A549 (cell line): ENCODE results near the gene IFIT1.

ENCODE experiments used
- CEBPB ChIP-seq, 2 experiments: fragments of >200 bp in 1 of 2; sonication (Bioruptor Twin) in 1 of 2; formaldehyde crosslinking in 1 of 2; IDR thresholded peaks; 2 replicates each; pipeline ENCODE4 v1.6.1; 2012 to 2016
- EP300 ChIP-seq, 2 experiments: fragments of >200 bp; sonication (Bioruptor Twin); formaldehyde crosslinking; IDR thresholded peaks; 2 replicates in 1 of 2; 3 replicates in 1 of 2; pipeline ENCODE4 v1.6.1; 2016 to 2017
- POLR2A ChIP-seq: IDR thresholded peaks from 2 replicates; pipeline ENCODE4 v1.6.1; 2012; ENCODE audit warnings: mild to moderate bottlenecking, low read length
- RARB ChIP-seq: fragments of 250-450 bp; sonication (Bioruptor Pico); IDR thresholded peaks from 2 replicates; pipeline ENCODE4 v1.8.0; 2021; ENCODE audit warnings: mild to moderate bottlenecking, moderate library complexity
- TF ChIP-seq, protein P1 (sequence below): IDR thresholded peaks from 2 replicates; pipeline ENCODE4 v1.6.1; 2012
- TF ChIP-seq, protein P2 (sequence below): fragments of 450-650 bp; IDR thresholded peaks from 2 replicates; pipeline ENCODE4 v1.6.1; 2014; ENCODE audit warnings: antibody characterized with exemption
- TF ChIP-seq, protein P3 (sequence below): fragments of >200 bp; sonication (Bioruptor Twin); formaldehyde crosslinking; IDR thresholded peaks from 3 replicates; pipeline ENCODE4 v1.5.1; 2016

DNA sequence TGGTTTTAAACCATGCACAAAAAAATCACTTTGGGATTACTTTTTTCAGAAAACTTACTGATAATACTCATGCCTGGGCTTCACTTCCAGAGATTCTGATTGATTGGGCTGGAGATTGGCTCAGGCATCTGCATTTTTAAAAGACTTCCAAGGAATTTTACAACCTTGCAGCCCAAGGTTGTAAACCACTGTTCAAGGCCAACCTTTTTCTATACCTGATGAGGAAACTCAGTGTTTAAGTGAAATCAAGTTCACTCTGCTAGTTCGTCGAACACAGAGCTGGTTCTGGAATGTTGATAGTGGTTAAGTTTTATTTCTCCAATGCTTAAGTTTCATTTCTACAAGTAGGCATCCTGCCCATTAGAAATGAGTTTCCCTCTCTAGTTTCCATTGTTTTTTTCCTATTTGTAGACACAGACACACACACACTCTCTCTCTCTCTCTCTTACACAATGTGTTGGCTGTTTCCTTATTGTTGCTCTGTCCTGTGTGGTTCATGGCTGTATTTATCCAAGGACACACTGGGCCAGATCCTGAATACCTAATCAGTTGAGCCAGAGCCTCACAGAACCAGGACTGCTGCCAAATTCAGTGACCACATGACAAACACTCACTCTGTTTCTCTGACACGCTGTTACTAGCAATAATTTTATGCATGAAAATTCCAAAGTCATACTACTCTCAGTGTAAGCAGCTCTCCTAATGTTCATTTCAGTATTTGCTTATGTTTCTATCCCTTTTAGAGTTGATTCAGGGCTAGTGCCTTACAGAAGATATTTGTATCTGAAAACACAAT lies 18.3 kb upstream of the IFIT1 start:
- no peak for TF ChIP-seq RARB (CRISPR knock-in tag)
- no peak for TF ChIP-seq POLR2A
- TF ChIP-seq, protein P1, sequence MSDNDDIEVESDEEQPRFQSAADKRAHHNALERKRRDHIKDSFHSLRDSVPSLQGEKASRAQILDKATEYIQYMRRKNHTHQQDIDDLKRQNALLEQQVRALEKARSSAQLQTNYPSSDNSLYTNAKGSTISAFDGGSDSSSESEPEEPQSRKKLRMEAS = no peak
- TF ChIP-seq, protein P2, sequence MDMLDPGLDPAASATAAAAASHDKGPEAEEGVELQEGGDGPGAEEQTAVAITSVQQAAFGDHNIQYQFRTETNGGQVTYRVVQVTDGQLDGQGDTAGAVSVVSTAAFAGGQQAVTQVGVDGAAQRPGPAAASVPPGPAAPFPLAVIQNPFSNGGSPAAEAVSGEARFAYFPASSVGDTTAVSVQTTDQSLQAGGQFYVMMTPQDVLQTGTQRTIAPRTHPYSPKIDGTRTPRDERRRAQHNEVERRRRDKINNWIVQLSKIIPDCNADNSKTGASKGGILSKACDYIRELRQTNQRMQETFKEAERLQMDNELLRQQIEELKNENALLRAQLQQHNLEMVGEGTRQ = no peak
- TF ChIP-seq, protein P3, sequence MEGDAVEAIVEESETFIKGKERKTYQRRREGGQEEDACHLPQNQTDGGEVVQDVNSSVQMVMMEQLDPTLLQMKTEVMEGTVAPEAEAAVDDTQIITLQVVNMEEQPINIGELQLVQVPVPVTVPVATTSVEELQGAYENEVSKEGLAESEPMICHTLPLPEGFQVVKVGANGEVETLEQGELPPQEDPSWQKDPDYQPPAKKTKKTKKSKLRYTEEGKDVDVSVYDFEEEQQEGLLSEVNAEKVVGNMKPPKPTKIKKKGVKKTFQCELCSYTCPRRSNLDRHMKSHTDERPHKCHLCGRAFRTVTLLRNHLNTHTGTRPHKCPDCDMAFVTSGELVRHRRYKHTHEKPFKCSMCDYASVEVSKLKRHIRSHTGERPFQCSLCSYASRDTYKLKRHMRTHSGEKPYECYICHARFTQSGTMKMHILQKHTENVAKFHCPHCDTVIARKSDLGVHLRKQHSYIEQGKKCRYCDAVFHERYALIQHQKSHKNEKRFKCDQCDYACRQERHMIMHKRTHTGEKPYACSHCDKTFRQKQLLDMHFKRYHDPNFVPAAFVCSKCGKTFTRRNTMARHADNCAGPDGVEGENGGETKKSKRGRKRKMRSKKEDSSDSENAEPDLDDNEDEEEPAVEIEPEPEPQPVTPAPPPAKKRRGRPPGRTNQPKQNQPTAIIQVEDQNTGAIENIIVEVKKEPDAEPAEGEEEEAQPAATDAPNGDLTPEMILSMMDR = no peak
- peak; percentile 67; a peak in 3 of 4 replicates for TF ChIP-seq CEBPB (IDR thresholded peaks at IDR 0.05)
- TF ChIP-seq EP300 (IDR thresholded peaks at IDR 0.05) = no peak
